ENCODE measurements around the gene CCDC191. TPM values are rescaled to one million over a fixed set of nuclear protein-coding genes. Genes with fewer than 3 reads are reported as not detected.
A peak's percentile ranks its signal among the peaks of the same experiment; 100 is the strongest.

Gene CCDC191
- total RNA-seq, 2 experiments from 2014 or later, result 3.6 to 3.7 TPM

- Histone ChIP-seq H3K36me3 (ENCODE audit: insufficient read depth, low read length) (peaks cover 6% of the 10 kb centered on the region), H3K9me3 (ENCODE audit: control insufficient read depth in 1 of 2, insufficient read depth in 1 of 2, low read length in 2 of 2) (no peaks in the 10 kb centered on the region), H3K27me3 (ENCODE audit: control insufficient read depth in 1 of 2, insufficient read depth in 2 of 2, low read length in 2 of 2) (no peaks in the 10 kb centered on the region), H3K27ac (ENCODE audit: low read depth in 1 of 2, low read length in 2 of 2) (no peak overlapping the region), H3K4me1 (ENCODE audit: insufficient read depth, low read length) (no peaks in the 10 kb centered on the region), H3K4me3 (ENCODE audit: low read length) (no peak overlapping the region)
- TF ChIP-seq CTCF (IDR thresholded peaks at IDR 0.05), result no peak
- ChIA-PET CTCF (no interaction called here), POLR2A (no interaction called here)
- ATAC-seq (ENCODE audit: poor library complexity) (no peak), DNase-seq (peak in 2 of 14 experiments; percentile 8 to 15)
- no peaks in the 10 kb centered on the region for H3K27me3 Mint-ChIP-seq
- no peak overlapping the region for H3K4me3 Mint-ChIP-seq
- intact Hi-C loops (cut with DNase I, micrococcal nuclease), result no loop called here
- H3K36me3 Mint-ChIP-seq (ENCODE audit: low read depth), result peaks cover 42% of the 10 kb centered on the region
- H3K9me3 Mint-ChIP-seq, result no peaks in the 10 kb centered on the region
- no peaks in the 10 kb centered on the region for H3K4me1 Mint-ChIP-seq (ENCODE audit: low read depth)
- no peak overlapping the region for H3K27ac Mint-ChIP-seq
These were observed 50.8 kb downstream of the CCDC191 start for GRCh38 chr3:114005481-114005880.

- ChIA-PET CTCF (no interaction called here), POLR2A (interaction anchor here (0.6 kb wide), 1 partner anchor 9 kb away, joined by 3 read pairs; no protein-coding TSS in a partner anchor)
- H3K9me3 Mint-ChIP-seq, result no peaks in the 10 kb centered on the region
- no peaks in the 10 kb centered on the region for H3K27me3 ChIP-seq (ENCODE audit: control insufficient read depth in 1 of 2, insufficient read depth in 2 of 2, low read length in 2 of 2)
- H3K4me1 Mint-ChIP-seq (ENCODE audit: low read depth), result no peaks in the 10 kb centered on the region
- intact Hi-C loops (cut with DNase I, micrococcal nuclease), result no loop called here
- TF ChIP-seq CTCF (IDR thresholded peaks at IDR 0.05), result no peak
- H3K9me3 ChIP-seq (ENCODE audit: control insufficient read depth in 1 of 2, insufficient read depth in 1 of 2, low read length in 2 of 2), result no peaks in the 10 kb centered on the region
- no peaks in the 10 kb centered on the region for H3K4me1 ChIP-seq (ENCODE audit: insufficient read depth, low read length)
- H3K27ac Mint-ChIP-seq, result no peak overlapping the region
- no peaks in the 10 kb centered on the region for H3K36me3 ChIP-seq (ENCODE audit: insufficient read depth, low read length)
- no peak overlapping the region for H3K4me3 Mint-ChIP-seq
- H3K36me3 Mint-ChIP-seq (ENCODE audit: low read depth), result peaks cover 36% of the 10 kb centered on the region
- H3K27ac ChIP-seq (ENCODE audit: low read depth in 1 of 2, low read length in 2 of 2), result no peak overlapping the region
- DNase-seq (peak in 3 of 14 experiments; percentile 15 to 34 (median 17)), ATAC-seq (ENCODE audit: poor library complexity) (peak; percentile 11)
- no peaks in the 10 kb centered on the region for H3K27me3 Mint-ChIP-seq
- no peak overlapping the region for H3K4me3 ChIP-seq (ENCODE audit: low read length)
These were observed 70.8 kb downstream of the CCDC191 start for GRCh38 chr3:113985541-113985940.

- no peak overlapping the region for H3K27ac ChIP-seq (ENCODE audit: low read depth in 1 of 2, low read length in 2 of 2)
- H3K27ac Mint-ChIP-seq, result no peak overlapping the region
- H3K4me3 Mint-ChIP-seq, result no peak overlapping the region
- H3K4me1 ChIP-seq (ENCODE audit: insufficient read depth, low read length), result no peaks in the 10 kb centered on the region
- no peaks in the 10 kb centered on the region for H3K27me3 Mint-ChIP-seq
- no peak for TF ChIP-seq CTCF (IDR thresholded peaks at IDR 0.05)
- H3K4me3 ChIP-seq (ENCODE audit: low read length), result no peak overlapping the region
- no peaks in the 10 kb centered on the region for H3K9me3 Mint-ChIP-seq
- ATAC-seq (ENCODE audit: poor library complexity) (no peak), DNase-seq (no peak)
- peaks cover 3% of the 10 kb centered on the region for H3K36me3 ChIP-seq (ENCODE audit: insufficient read depth, low read length)
- no peaks in the 10 kb centered on the region for H3K27me3 ChIP-seq (ENCODE audit: control insufficient read depth in 1 of 2, insufficient read depth in 2 of 2, low read length in 2 of 2)
- H3K36me3 Mint-ChIP-seq (ENCODE audit: low read depth), result peaks cover 47% of the 10 kb centered on the region
- H3K9me3 ChIP-seq (ENCODE audit: control insufficient read depth in 1 of 2, insufficient read depth in 1 of 2, low read length in 2 of 2), result no peaks in the 10 kb centered on the region
- CTCF ChIA-PET, result no interaction called here
- POLR2A ChIA-PET, result no interaction called here
- intact Hi-C loops (cut with DNase I, micrococcal nuclease), result no loop called here
- no peaks in the 10 kb centered on the region for H3K4me1 Mint-ChIP-seq (ENCODE audit: low read depth)
These were observed 72.8 kb downstream of the CCDC191 start for GRCh38 chr3:113983544-113983943.
